Tongue (tissue), 3 donors: Measurements from ENCODE around the gene TRIM10. TPM values are rescaled to one million over a fixed set of nuclear protein-coding genes. Genes with fewer than 3 reads are reported as not detected.
A peak's percentile ranks its signal among the peaks of the same experiment; 100 is the strongest.
"Not testable (repeated sequence)": the region's sequence is repeated elsewhere in the genome, so short reads cannot be mapped to it uniquely, and the experiment has no call there.

Source experiments
- DNase-seq: peaks from one replicate; pipeline ENCODE4 v3.0.0-alpha.2; 2015
- small RNA-seq: library from RNA; depleted of rRNA; stranded (forward); fragments of <200 nt; gene quantifications from one replicate; pipeline ENCODE3, GENCODE V24; 2014; ENCODE audit warnings: low replicate concordance
- total RNA-seq: library from RNA; depleted of rRNA; stranded (reverse); fragments of >200 nt; gene quantifications from one replicate; pipeline ENCODE4 v1.2.3, GENCODE V29; 2014

TRIM10 gene
- total RNA-seq, 1 donor from 2014 or later, result 1.0 TPM

- no peak for DNase-seq
These were observed 31.5 kb downstream of the TRIM10 start for GRCh38 chr6:30129265-30130178.

GRCh38 chr6:30127238-30128093 is 33.5 kb downstream of the TRIM10 start:
- peak; percentile 4 for DNase-seq

- no peak for DNase-seq
These were observed 38.5 kb downstream of the TRIM10 start for GRCh38 chr6:30122515-30122914.

GRCh38 chr6:30121446-30122366 is 39.3 kb downstream of the TRIM10 start:
- DNase-seq, result no peak

GRCh38 chr6:30118691-30119090 is 42.3 kb downstream of the TRIM10 start:
- DNase-seq, result not testable (repeated sequence)

GRCh38 chr6:30116724-30117123 is 44.3 kb downstream of the TRIM10 start:
- DNase-seq, result no peak

- no peak for DNase-seq
These were observed 47.2 kb downstream of the TRIM10 start for GRCh38 chr6:30113841-30114240.

GRCh38 chr6:30113003-30113759 is 47.8 kb downstream of the TRIM10 start, which contains the start of gene TRIM31:
TRIM31 (minus strand) TSS chr6:30113090; CDS start chr6:30112805, 285 bp downstream.
- no peak for DNase-seq

- no peak for DNase-seq
These were observed 48.5 kb downstream of the TRIM10 start for GRCh38 chr6:30112402-30112994.

GRCh38 chr6:30111266-30111856 is 49.6 kb downstream of the TRIM10 start:
- no peak for DNase-seq

GRCh38 chr6:30104661-30105060 is 56.4 kb downstream of the TRIM10 start:
- DNase-seq, result no peak

GRCh38 chr6:30103872-30104179 is 57.2 kb downstream of the TRIM10 start:
- no peak for DNase-seq

GRCh38 chr6:30102970-30103871 is 57.8 kb downstream of the TRIM10 start:
- peak; percentile 91 for DNase-seq

GRCh38 chr6:30102414-30102969 is 58.5 kb downstream of the TRIM10 start:
- DNase-seq, result no peak

Small RNA genes within 50 kb of the gene (small RNA-seq; reads per million reads assigned to genes)
- not detected for gene RF00554

Other genes starting within 250 kb of the TRIM10 start
- gene HLA-A, start 218.7 kb downstream of the TRIM10 start, total RNA-seq, result 134 TPM
- 12.5 TPM for gene POLR1H, start 99.9 kb downstream of the TRIM10 start, total RNA-seq
- 10.5 TPM for gene PPP1R11, start 94.0 kb downstream of the TRIM10 start, total RNA-seq
- gene RNF39, start 85.4 kb downstream of the TRIM10 start, total RNA-seq, result 1.8 TPM
- not detected for gene TRIM31, start 48.1 kb downstream of the TRIM10 start, total RNA-seq
- gene TRIM40, start 25.1 kb downstream of the TRIM10 start, total RNA-seq, result not detected
- gene TRIM15, start 2.3 kb upstream of the TRIM10 start, total RNA-seq, result not detected
- gene TRIM26, start 52.2 kb upstream of the TRIM10 start, total RNA-seq, result 35.4 TPM
- 7.4 TPM for gene TRIM39, start 165.7 kb upstream of the TRIM10 start, total RNA-seq
- 14.9 TPM for gene RPP21, start 183.9 kb upstream of the TRIM10 start, total RNA-seq